GM18870 (cell line): ENCODE results near the gene ABL1.
"Not testable (repeated sequence)": the region's sequence is repeated elsewhere in the genome, so short reads cannot be mapped to it uniquely, and the experiment has no call there.

ENCODE experiments used
- ATAC-seq: cut with Tn5 transposase; IDR thresholded peaks from one replicate; pipeline ENCODE4 v1.9.1; 2021; ENCODE audit warnings: moderate library complexity; ENCODE audit not compliant: unreplicated experiment

ABL1 gene

DNA sequence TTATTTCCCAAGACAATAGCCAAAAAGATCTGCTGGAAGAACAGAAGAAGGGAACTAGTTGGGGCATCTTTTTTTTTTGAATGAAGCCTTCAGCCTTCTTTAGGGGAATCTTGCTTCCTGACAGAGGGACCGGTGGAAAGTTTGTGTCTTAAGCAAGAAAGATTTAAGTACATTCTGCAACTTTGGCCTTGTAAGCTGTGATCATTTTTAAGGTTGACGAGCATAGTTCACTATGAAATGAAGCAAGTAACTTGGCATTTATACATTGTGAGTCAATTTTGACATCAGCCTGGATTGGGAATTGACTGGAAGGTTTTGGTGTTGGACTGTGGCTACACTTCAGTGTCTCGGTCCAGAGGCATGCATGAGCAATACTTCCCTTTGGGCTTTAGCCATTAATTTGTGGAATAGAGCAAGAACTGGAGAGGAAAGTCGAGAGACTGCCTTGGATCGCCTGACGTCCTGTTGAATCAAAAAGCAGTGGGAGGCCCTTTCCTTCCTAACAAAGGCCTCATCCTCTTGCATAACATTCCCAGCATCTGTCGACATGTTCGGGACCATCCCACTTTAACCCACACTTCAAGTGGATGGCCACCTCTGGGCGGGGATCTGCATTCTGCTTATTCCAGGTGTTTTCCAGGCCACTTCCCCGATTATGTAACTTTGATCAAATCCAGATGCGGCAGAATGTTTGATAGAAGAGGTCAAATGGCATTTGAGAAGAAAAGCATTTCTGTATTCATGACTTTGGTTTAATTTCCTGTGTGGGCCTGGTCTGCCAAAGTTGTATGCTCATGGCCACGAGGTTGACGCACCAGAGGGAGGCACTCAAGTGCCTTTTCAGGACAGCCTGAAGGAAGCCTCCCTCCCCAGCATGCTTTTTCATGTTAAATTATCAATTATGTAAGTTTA is 12.5 kb downstream of the ABL1 start:
- ATAC-seq, result no peak

DNA sequence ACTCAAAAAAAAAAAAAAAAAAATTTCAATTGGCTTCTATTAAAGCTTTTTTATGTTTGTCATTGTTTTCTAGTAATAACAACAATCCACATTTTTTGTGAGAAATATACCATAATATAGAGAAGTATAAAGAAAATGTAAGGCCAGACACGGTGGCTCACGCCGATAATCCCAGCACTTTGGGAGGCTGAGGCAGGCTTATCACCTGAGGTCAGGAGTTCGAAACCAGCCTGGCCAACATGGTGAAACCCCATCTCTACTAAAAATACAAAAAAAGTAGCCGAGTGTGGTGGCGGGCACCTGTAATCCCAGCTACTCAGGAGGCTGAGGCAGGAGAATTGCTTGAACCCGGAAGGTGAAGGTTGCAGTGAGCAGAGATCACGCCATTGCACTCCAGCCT is 13.5 kb downstream of the ABL1 start:
- ATAC-seq, result not testable (repeated sequence)

DNA sequence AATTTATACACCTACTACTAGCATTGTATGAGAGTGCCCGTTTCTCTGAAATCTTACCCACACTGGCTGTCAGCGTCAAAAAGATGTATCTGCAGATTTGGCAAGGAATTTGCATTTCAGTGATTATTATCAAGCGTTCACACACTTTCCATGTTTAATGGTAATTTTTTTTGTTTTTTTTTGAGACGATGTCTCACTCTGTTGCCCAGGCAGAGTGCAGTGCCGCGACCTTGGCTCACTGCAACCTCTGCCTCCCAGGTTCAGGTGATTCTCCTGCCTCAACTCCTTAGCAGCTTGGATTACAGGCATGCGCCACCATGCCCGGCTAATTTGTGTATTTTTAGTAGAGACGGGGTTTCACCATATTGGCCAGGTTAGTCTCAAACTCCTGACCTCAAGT is 14.3 kb downstream of the ABL1 start:
- no peak for ATAC-seq

DNA sequence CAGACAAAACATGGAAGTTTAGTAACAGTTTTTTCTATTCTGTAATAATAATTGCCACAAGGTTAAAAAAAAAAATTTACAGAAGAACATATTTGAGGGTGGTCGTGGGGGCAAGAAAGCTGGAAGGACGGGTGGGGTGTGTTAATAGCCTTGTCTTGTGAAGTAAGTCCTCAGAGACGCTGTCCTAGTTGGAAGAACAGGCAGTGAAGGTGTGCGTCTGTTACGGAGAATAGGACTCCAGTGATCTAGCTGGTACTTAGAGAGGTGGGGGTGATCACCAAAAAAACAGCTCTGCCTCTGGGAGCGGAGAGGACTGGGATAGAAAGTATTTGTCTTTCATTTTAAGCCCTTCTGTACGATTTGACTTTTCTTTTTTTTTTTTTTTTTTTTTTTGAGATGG is 17.7 kb downstream of the ABL1 start:
- no peak for ATAC-seq

DNA sequence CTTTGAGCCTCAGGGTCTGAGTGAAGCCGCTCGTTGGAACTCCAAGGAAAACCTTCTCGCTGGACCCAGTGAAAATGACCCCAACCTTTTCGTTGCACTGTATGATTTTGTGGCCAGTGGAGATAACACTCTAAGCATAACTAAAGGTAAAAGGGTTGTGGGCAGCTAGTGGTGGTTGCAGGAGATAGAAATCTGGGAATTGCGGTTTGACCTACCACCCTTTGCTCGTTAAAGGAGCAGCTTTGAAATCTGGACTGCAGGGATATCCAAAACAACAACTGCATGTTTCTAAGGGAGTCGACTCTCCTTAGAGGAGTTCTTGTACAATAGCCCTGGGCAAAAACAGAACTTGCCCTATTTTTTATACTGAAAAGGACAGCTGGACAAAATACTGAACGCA is 19.0 kb downstream of the ABL1 start:
- ATAC-seq, result no peak

DNA sequence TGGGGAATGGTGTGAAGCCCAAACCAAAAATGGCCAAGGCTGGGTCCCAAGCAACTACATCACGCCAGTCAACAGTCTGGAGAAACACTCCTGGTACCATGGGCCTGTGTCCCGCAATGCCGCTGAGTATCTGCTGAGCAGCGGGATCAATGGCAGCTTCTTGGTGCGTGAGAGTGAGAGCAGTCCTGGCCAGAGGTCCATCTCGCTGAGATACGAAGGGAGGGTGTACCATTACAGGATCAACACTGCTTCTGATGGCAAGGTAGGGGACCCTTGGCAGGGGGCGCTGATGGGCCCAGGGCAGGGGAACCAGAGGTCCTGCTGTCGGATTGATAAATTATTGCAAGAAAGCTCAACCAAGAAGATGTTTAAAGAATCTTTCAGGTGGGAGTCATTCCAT is 19.8 kb downstream of the ABL1 start:
- ATAC-seq, result no peak

DNA sequence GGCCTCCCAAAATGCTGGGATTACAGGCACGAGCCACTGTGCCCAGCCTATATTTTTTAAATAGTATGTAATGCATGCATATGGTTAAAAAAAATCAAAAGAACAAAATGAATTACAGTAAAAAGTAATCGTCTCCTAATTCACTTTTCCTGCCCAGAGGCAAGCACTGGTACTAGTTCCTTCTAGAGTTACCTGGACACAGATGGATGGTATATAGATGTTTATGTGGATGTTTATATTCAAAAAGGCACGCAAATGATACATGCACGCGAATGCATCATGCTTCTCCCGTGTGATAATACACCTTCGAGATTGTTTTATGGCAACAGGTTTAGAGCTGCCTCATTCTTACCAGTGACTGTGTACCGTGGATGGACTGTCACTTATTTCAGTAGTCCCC is 21.4 kb downstream of the ABL1 start:
- ATAC-seq, result no peak

DNA sequence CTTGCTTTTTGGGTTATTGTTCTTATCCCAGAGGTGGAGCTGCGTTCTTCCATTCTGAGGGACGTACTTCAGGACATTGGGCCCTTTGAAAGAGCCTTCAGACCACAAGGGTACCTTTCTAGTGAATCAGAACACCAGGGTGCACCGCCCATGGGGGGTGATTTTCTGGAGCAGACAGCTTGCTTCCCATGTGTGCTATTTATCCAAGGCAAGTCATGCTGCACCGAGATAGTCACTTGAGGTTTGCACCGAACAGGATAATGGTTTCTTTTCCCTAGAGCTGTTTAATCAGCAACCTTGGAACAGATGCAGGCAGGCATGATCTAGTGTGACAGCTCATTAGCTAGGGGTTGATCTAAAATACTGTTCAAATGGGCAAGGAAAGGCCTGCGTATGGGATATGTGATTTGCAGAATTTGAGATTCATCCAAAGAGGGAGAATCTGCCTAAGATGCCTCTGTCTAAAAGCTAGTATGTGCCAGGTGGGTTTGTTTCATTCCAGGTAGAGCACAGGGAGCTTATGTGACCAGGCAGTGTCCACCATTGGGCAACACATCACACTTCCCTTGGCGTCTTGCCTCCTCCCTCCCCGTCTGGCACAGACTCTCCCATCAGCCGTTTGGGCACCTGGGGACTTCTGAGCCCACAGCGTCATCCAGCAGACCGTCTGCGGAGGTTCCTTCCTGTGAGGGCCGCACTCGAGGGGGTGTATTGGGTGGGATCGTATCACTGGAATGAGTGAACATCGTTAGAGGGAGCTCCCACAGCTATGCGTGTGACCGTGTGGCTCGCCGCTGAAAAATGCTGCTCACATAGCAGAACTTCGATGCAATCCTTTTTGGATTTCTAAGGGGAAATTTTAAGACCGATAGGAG is 23.0 kb downstream of the ABL1 start:
- ATAC-seq, result no peak

DNA sequence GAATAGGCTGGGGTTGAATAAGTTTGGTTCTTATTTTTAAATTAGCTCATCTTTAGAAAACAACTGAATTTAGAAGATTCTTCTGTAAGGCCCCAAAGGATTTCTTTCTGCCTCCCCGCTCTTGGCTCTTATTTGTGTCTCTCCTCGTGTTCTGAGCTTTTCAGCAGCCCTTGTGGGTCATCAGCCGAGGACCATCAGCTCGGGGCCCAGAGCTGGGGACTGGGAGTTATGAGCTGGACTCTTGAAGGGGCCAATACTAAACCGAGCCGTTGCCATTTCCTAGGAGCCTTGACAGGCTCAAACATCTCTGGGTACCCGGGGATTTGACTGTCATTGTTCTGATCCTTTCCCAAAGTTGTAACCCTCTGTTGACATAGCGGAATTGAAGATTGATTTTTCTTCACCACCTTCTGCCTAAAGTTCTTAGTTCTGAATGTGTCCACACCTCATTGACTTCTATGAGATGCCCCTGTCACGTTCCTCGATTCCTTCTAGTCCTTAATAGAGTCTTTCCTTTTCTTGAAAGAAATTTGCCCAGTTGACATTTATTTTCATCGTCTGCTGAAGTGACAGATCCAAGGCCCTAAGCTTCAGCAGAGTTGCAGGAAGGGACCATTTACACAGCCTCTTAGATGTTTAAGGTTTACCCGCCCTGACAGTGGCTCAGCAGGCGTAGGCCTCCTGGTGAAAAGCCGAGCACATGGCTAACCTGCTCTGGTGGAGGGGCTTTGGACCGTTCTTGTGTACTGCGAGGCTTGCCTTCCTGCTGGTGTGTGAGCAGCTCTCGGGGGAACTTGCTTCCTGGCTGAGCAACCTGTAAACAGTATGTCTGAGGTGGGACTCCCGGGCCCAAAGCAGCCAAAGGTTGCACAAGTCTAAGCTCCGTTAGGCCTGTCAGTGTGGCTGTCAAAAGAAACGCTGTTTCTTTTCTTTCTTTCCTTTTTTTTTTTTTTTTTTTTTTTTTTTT is 24.0 kb downstream of the ABL1 start:
- ATAC-seq, result no peak

DNA sequence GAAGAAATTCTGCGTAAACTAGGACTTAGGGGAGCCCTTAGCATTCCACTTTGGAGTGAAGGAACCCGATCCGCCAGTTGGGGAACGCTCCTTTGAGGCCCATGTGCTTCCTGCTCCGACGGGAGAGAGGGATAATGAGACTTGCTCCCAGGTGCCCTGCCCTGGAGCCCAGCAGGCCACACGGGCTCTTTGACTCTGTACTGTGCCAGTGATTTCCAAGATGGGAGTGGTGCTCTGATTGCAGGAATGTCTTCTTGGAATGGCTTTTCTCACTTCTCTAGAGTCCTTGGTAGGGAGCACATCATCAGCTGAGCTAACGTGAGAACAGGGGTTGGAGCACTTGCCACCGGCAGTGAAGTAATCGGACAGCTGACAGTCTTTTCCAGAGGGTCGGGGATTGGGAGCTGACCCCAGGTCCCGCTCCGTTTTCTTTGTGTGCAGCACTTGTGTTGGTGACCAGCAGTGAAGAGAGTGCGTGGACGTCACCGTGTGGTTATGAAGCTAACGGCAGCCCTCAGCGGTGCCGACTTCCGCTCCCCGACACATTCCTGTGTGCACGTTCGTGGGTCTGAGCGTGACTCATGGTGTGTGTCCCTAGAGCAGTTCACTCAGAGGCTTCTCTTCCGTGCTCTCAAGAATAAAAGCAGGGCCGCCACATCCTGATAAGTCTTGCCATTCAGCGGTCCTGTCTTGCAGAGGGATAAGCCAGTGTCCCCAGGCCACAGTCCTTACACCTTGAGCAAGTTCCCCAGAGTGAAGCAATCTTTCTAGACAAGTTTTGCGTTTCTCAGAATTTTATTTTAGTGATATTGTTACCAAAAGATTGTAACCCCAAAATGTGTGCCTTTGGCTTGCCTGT is 25.6 kb downstream of the ABL1 start:
- no peak for ATAC-seq

DNA sequence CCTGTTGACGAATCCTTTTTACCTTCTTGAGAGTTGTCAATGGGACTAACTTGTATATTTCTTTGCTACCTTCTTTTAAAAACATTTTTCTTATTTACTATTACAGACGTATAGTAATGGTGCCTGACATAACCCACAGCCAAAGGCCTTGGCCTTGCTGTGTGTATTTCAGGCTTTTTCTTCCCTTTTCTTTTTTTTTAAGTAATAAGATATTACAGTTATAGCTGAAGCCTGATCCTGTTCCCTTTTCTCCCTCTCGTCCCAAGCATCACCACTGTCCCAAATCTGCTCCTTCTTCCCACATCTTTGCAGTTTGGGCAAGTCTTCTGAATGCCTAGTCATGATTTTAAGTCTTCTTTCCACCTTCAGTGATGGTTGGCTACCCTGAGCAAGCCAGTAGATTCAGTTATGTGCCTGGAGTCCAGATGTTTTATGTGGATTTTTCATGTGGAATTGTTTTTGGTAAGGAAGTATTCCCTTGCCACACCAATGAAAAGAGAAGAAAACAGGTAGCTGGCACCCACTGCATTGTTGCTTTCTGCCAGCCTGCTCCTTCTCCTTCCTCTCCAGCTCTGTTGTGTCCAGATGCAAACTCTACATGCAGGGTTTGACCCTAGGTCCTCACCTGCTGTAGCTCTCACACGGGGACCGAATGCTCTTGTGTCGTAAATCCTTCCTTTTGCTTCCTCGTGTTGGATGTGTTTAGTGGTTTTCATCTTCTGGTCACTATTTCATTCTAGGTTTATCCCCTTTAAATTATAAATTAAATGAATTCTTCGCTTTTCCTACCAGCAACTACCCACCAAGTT is 26.5 kb downstream of the ABL1 start:
- ATAC-seq, result no peak

DNA sequence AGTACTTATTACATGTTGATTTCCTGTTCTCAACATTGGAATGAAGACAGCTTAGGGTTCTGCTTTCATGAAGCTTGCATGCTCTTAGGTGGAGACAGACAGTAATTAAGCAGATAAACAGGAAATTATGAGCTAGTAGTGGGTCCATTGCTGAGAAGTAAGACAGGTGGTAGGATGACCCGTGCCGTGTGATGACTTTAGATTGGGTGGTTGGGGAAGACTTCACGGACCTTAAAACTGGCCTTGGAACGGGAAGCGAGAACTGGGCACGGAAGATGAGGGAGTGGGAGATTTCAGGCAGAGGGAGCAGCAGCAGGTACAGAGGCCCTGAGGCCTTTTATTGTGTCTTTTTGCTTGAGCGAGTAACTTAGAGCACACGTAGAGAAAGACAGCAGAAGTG is 27.2 kb downstream of the ABL1 start:
- no peak for ATAC-seq

DNA sequence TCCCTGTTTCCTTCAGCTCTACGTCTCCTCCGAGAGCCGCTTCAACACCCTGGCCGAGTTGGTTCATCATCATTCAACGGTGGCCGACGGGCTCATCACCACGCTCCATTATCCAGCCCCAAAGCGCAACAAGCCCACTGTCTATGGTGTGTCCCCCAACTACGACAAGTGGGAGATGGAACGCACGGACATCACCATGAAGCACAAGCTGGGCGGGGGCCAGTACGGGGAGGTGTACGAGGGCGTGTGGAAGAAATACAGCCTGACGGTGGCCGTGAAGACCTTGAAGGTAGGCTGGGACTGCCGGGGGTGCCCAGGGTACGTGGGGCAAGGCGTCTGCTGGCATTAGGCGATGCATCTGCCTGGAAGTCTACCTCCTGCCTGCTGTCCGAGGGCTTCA is 27.7 kb downstream of the ABL1 start:
- ATAC-seq, result no peak

DNA sequence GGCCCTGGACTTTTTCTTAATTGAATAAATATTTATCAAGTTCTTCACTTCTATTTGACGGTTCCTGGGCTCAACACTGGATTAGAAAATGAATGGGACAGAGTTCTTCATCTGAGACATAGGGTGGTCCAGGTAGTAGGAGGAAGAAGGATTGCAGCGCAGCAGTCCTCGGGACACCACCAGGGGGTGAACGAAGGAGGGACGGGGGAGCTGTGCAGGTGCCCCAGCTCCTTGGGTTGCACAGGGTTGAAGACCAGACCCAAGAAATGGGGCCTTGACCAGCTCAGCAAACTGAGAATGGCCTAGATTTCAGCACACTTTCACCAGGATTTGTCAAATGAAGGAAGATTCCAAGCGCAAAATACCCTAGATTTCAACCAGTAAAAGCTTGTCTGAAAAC is 29.5 kb downstream of the ABL1 start:
- no peak for ATAC-seq

DNA sequence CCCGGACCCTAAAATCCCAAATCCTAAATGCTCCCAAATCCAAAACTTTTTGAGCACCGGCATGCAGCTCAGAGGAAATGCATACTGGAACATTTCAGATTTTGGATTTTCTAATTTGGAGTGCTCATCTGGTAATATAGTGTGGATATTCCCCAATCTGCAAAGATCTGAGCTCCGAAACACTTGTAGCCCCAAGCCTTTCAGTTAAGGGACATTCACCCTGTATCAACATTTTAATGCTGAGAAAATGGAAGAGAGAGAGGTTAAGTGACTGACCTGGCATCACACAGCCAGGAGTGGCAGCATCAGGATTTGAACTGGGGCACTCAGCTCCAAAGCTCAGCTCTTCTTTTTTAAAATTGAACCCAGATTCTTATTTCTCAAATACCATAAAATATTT is 30.9 kb downstream of the ABL1 start:
- no peak for ATAC-seq

DNA sequence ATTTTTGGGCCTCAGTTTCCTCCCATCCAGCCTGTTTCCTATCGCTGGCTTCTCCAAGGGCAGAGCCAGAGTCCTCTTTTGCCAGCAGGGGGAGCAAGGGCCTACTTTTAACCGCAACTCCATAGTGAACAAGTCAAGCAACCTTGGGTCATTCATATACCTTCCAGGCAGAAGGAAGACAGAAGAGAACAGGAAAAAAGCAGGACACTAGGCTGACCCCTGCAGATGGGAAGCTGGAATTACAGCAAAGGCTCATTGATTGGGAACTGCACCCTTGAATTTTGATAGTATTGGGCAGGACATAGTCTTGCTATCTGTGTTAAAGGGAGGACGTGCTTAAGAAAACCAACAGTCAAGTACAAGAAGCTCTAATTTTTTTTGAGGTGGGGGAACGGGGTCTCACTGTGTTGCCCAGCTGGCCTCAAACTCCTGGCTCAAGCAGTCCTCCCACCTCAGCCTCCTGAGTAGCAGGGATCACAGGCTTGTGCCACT is 31.5 kb downstream of the ABL1 start:
- no peak for ATAC-seq

DNA sequence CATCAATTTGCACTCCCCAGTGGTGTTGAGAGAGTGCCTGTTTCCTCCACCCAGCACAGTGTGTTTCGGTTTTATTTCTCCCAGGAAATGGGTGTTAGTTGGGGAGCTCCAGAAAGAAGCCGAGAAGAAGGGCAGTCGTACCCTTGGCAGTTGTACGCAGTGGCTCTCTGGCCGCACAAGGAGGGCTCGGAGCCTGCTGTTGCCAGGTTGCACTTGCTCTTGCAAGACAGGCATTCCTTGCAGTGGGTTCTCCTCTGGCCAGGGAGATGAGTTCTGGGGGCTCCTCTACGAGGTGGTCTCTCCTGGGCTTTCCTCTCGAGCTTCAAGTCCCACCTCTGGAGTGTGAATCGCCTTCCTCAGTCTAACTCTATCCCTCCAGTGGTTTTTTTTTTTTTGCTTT is 32.5 kb downstream of the ABL1 start:
- no peak for ATAC-seq

DNA sequence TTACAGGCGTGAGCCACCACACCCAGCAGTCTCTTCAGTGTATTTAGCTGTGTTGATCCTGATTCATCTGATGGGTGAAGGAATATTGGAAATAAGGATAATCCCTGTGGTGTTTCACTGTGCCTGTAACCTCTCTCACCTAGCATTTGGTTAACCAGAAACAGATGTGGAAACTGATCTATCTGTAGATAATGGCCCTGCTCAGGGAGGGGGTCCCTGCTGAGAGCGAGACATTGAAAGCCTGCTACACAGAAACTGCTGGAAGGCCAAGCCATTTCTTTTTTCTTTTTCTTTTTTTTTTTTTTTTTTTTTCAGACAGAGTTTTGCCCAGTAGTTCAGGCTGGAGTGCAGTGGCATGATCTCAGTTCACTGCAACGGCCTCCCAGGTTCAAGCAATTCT is 33.2 kb downstream of the ABL1 start:
- ATAC-seq, result no peak

DNA sequence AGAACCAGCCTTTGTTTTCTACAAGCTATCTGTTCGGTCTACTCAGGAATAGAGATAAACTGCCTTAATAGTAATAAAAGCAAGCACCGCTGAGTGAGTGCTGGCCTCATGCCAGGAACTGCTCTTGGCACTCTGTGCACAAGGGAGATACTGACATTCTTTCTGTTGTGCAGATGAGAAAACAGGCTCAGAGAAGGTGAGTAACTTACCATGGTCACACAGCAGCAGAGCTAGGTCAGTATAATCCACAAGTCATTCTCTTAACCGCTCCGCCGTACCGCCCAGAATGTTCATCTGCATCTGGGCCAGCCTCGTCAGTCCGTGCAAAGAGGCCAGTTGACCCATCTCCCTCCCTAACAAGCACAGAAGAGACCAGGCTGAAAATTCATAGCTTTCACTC is 34.2 kb downstream of the ABL1 start:
- ATAC-seq, result no peak
